Measurements from ENCODE around the gene STXBP3.

Gene STXBP3

DNA sequence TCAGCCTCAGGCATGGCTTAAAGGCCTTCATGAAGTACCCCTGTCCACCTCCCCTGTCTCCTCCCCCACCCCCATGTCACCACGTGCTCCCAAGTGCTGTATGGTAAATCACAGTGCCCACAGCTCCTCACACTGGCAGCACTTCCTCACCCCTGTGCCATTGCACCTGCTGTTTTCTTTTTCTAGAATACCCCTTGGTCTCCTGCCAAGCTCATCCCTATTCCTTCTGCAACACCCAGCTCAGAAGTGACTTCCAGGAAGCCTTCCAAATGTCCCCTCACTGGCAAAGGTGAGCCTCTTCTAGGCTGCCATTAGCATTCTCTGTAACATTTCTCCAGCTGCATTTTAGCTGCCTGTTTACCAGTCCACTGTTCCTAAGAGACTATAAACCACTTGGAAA lies 101.0 kb downstream of the STXBP3 start:
- no peak for DNase-seq

DNA sequence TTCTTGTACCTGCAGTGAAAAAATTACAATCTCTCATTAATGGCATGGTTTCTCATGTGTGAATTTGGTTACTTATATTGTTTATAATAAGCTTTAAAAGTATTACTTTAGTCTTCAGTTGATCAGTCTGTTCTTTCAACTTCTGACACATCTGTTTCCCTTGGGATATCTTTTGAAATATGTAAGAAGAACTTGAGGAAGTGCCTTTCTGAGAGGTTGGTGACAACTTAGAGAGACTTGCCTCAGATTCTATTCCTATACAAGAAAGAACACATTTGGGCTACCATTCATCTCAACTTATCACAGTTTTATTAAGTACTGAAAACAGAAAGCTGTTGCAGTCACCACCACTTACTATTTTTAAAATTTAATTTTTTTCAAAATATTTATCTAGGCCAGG lies 102.3 kb downstream of the STXBP3 start:
- no peak for DNase-seq

DNA sequence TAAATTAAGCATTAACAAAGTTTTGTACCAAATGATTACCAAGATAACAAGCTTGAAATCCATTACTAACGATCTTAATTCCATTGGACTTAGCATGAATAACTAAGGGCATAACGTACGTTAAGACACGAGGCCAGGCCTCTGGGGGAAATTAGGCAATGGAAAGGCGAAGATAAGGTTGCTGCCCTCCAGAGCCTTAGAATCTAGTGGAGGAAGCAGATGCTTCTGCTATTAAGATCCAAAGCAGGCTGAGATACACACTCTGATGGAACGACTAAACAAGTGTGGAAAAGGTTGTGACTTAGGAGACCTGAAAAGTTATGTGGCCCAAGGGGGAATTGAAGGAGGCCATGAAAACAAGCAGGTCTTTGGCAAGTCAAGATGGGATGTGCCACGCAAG lies 104.5 kb downstream of the STXBP3 start:
- no peak for DNase-seq

DNA sequence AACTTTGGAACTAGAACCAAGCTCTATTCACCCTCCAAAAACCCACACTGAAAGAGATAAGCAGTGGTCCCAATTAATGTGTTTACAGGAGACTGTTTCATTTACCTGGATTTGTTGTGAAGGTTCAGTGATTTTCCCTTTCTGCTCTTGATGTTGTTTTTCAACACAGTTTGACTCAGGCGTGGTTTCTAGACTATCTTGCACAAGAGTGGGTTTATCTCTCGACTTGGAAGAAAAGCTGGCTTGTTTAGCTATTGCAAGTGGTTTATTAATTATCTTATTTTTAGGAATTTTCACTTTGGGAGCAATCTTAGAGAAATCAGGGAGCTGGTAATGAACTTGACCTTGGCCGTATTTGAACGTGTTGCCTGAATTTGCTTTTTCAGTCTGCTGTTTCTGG lies 105.1 kb downstream of the STXBP3 start:
- DNase-seq = no peak

DNA sequence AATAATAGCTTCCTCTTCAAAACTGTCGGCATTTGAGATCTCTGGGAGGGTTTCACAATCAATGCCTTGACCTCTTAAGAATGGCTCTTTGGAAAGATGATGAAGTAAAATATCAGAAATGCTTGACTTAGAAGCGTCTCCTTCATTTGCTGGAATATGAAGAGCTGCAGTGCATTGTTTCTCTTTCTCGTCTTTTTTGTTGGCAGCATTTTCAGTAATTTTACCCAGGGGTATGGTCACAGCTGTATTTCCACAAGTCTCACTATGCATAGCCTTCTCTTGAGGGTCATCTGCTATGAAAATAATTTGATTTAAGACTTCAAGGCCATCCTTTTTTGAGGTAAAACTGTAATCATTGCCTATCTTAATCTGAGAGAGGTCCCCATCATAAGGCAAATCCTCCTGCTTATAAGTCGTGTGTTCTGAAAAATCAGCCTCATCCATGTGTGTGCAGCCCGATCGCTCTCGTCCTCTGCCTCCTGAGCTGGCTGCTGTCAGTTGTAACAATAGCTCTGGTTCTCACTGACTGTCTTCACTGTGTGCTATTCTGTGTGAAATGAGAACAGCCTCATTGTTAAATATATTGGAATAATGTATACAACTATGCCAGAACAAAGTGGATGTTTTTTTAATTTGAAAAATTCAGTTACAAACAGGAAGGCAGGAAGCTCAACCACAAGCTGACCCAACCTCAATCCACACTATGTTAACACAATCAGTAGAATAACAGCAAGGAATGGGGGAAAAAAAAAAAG lies 105.9 kb downstream of the STXBP3 start:
- no peak for DNase-seq

DNA sequence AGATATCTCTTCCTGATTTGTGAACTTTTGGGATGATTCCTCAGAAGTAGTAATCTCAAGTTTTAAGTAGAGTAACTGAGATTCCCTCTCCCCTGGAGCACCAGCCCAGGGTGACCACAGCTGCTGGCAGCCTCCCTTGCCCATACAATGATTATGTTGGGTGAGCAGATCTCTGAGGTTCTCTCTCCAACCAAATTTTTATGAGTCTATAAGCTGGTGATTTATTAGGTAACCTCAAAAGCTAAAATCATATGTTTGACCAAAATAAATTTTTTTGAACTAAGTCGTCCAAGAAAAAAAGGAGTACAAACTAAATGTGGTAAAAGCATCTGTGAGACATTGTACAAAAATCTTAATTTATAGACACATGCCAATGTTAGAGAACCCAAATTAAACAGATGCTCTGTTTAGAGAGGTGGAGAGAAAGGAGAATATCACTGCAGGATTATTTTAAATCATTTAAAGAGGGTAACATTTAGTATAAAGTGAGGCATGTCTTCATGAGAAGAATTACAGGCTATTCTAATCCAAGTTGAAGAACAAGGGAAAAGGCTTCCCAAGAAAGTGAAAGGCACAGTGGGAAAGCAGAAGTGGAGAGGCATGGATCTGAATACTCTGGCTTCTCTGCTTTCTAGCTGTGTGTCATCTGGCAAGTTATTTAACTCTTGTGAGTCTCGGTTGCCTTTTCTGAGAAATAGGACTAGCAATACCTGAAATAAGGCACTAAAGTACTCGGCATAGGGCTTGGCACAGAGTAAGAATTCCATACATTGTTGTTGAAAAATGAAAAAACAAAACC lies 107.9 kb downstream of the STXBP3 start:
- no peak for DNase-seq

DNA sequence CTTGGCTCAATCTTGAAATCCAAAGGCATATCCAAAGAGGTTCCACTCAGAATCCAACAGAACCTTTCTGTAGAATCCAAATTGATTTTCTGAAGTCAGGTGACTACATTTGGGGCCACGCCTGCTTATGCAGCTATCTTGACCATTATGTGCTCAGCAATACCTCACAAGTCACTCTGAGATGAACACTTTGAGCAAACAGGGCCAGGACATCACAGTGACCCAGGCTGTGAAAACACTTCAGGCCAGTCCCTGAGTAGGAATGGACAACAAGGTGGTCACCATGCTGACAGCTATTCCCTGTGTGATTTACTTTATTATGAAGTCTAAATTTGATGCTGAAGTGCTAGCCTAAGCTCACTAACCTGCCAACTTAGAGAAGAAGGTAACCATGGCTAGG lies 110.5 kb downstream of the STXBP3 start, which contains the start of gene AKNAD1:
Gene AKNAD1, minus strand, starts transcription at position 101 of the 400 bp plus-strand sequence. CDS start 4,430 bp downstream, outside the sequence.
- no peak for DNase-seq

DNA sequence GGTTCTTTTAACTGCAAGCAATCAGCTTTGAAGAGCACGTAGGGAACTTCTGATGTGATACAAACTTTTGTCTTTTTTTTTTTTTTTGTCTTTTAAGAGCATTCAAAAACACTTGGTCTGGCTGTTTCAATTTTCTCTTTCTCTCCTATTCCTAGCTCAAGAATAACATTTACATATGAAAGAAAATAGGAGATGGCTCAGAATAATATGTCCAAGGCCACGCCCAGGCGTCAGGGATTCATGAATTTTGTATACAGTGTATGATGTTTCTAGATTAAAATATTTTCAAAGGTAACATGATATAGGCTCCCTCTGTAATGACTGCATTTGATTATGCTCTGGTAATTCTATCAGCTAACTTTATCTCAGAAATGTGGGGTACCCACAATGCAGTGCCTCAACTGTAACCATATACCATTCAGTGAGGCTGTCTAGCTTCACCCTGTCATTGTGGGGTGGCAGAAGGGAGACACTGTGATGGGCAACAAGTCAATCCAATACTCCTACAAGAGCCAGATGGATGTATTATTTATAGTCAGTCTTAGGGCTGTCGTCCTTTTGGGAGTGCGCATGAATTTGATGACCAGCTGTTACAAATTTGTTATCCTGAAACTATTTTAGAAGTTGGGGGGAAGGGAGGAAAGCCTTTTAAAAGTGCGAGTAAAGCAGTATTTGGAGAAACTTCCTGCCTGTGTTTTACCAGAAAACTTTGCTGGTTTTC lies 111.9 kb downstream of the STXBP3 start:
- peak in 1 of 2 experiments; percentile 20 for DNase-seq
